Sigmoid colon (tissue), 7 donors: ENCODE measurements around the gene LAMB3. TPM values are rescaled to one million over a fixed set of nuclear protein-coding genes. Genes with fewer than 3 reads are reported as not detected.

ENCODE experiments used
- DNase-seq: peaks from one replicate; pipeline ENCODE4 v3.0.0-alpha.2; 2019
- H3K27ac ChIP-seq, 4 donors: fragments of 200-600 bp; sonication (generic); one replicate each; pipeline ENCODE4 v1.5.1; 2016 to 2019; ENCODE audit warnings: mild to moderate bottlenecking in 1 of 4
- H3K27me3 ChIP-seq, 3 donors: fragments of 200-600 bp; sonication (generic); one replicate each; pipeline ENCODE4 v1.5.1; 2019; ENCODE audit warnings: mild to moderate bottlenecking in 1 of 3
- H3K36me3 ChIP-seq, 4 donors: fragments of 200-600 bp; sonication (generic); one replicate each; pipeline ENCODE4 v1.5.1; 2016 to 2019
- H3K4me1 ChIP-seq, 4 donors: fragments of 200-600 bp; sonication (generic); one replicate each; pipeline ENCODE4 v1.5.1; 2017 to 2019
- H3K4me3 ChIP-seq, 4 donors: fragments of 200-600 bp; sonication (generic); one replicate each; pipeline ENCODE4 v1.5.1; 2017 to 2019; ENCODE audit warnings: mild to moderate bottlenecking in 2 of 4, moderate library complexity in 1 of 4
- H3K9me3 ChIP-seq, 4 donors: fragments of 200-600 bp in 3 of 4; sonication (generic) in 3 of 4; one replicate each; pipeline versions ENCODE4 v1.5.1 to v1.6.1; 2013 to 2019
- CTCF ChIP-seq, 4 experiments: fragments of 450-650 bp in 3 of 4; fragments of 200-600 bp in 1 of 4; IDR thresholded peaks; one replicate each; pipeline ENCODE4 v1.5.1; 2016 to 2019; ENCODE audit warnings: antibody characterized with exemption in 4 of 4, mild to moderate bottlenecking in 3 of 4, moderate library complexity in 2 of 4
- EP300 ChIP-seq, 4 donors: sonication (generic); formaldehyde crosslinking; IDR thresholded peaks; one replicate each; pipeline ENCODE4 v1.6.1; 2017; ENCODE audit warnings: antibody characterized with exemption in 4 of 4
- POLR2A ChIP-seq, 2 donors: fragments of 450-650 bp; IDR thresholded peaks; one replicate each; pipeline ENCODE4 v1.6.1; 2016; ENCODE audit warnings: antibody characterized with exemption in 2 of 2, mild to moderate bottlenecking in 2 of 2, moderate library complexity in 2 of 2
- POLR2AphosphoS5 ChIP-seq, 4 donors: sonication (generic); formaldehyde crosslinking; IDR thresholded peaks; one replicate each; pipeline ENCODE4 v1.6.1; 2017; ENCODE audit warnings: antibody characterized with exemption in 4 of 4
- WGBS, 2 donors: extraction: QIAGEN DNeasy Blood & Tissue Kit; methylation state at CpG; one replicate each; pipeline ENCODE4 v1.1.7; 2013; 5-methylcytosine and 5-hydroxymethylcytosine counted together
- intact Hi-C: fragments of 100-400 bp; cut with DNase I; formaldehyde crosslinking; loops from one replicate; pipeline ENCODE4 v1.15.1; 2023
- polyA plus RNA-seq, 3 donors: library from polyadenylated mRNA; stranded (reverse); fragments of 200-250 nt; gene quantifications; one replicate each; pipeline ENCODE4 v1.2.3, GENCODE V29; 2013
- total RNA-seq, 4 donors: library from RNA; depleted of rRNA; stranded (reverse); fragments of >200 nt; gene quantifications; one replicate each; pipeline ENCODE4 v1.1.0, GENCODE V29; 2016
- donor health status: healthy with polysubstance abuse.
- donor health status: Bipolar disorder and iron deficiency.
- donor health status: healthy.

The LAMB3 gene
- total and polyA plus RNA-seq, 7 donors = 0.14 to 49.4 (median 9.3) TPM; not detected in 1

GRCh38 chr1:209692296-209692695 is 40.1 kb upstream of the LAMB3 start:
- TF ChIP-seq POLR2A (IDR thresholded peaks at IDR 0.05) (no peak), POLR2AphosphoS5 (IDR thresholded peaks at IDR 0.05) (no peak), EP300 (IDR thresholded peaks at IDR 0.05) (no peak), CTCF (IDR thresholded peaks at IDR 0.05) (no peak)
- Histone ChIP-seq H3K27me3 (no peaks in the 10 kb centered on the region), H3K36me3 (no peaks in the 10 kb centered on the region), H3K9me3 (no peaks in the 10 kb centered on the region), H3K27ac (peak overlapping the region in 1 of 4 donors; percentile 26), H3K4me1 (peaks cover 0 to 22% (median 15%) of the 10 kb centered on the region in 4 donors), H3K4me3 (no peak overlapping the region)
- intact Hi-C loops = loop anchor here (5.0 kb wide), 2 partner anchors 50 to 55 kb away; no protein-coding TSS in a partner anchor
- 38 to 56% methylated on average over 4 of the region's 4 CpGs for WGBS, 2 donors
- DNase-seq = no peak

GRCh38 chr1:209691237-209691636 is 39.0 kb upstream of the LAMB3 start:
- 47 to 69% methylated on average over 3 of the region's 3 CpGs for WGBS, 2 donors
- peaks cover 0 to 29% (median 17%) of the 10 kb centered on the region in 4 donors for H3K4me1 ChIP-seq
- H3K36me3 ChIP-seq = no peaks in the 10 kb centered on the region
- TF ChIP-seq POLR2AphosphoS5 (IDR thresholded peaks at IDR 0.05) (no peak), POLR2A (IDR thresholded peaks at IDR 0.05) (no peak), EP300 (IDR thresholded peaks at IDR 0.05) (no peak), CTCF (IDR thresholded peaks at IDR 0.05) (no peak)
- intact Hi-C loops = loop anchor here (5.0 kb wide), 2 partner anchors 49 to 56 kb away; no protein-coding TSS in a partner anchor
- DNase-seq = no peak
- H3K27ac ChIP-seq = no peak overlapping the region
- H3K27me3 ChIP-seq = no peaks in the 10 kb centered on the region
- no peak overlapping the region for H3K4me3 ChIP-seq
- no peaks in the 10 kb centered on the region for H3K9me3 ChIP-seq

- Histone ChIP-seq H3K27ac (no peak overlapping the region), H3K4me1 (peaks cover 0 to 34% (median 18%) of the 10 kb centered on the region in 4 donors), H3K4me3 (no peak overlapping the region), H3K36me3 (no peaks in the 10 kb centered on the region), H3K27me3 (no peaks in the 10 kb centered on the region), H3K9me3 (no peaks in the 10 kb centered on the region)
- TF ChIP-seq POLR2AphosphoS5 (IDR thresholded peaks at IDR 0.05) (no peak), EP300 (IDR thresholded peaks at IDR 0.05) (no peak), POLR2A (IDR thresholded peaks at IDR 0.05) (no peak), CTCF (IDR thresholded peaks at IDR 0.05) (no peak)
- DNase-seq = no peak
- intact Hi-C loops = no loop called here
- WGBS, 2 donors = 59 to 64% methylated on average over 4 of the region's 4 CpGs
Observed at GRCh38 chr1:209689477-209689876, 37.3 kb upstream of the LAMB3 start.

GRCh38 chr1:209688746-209689234 is 36.6 kb upstream of the LAMB3 start:
- WGBS, 2 donors = 66 to 72% methylated on average over 1 of the region's 1 CpG
- TF ChIP-seq POLR2A (IDR thresholded peaks at IDR 0.05) (no peak), POLR2AphosphoS5 (IDR thresholded peaks at IDR 0.05) (no peak), CTCF (IDR thresholded peaks at IDR 0.05) (no peak), EP300 (IDR thresholded peaks at IDR 0.05) (no peak)
- no peak overlapping the region for H3K4me3 ChIP-seq
- H3K9me3 ChIP-seq = no peaks in the 10 kb centered on the region
- no peak for DNase-seq
- intact Hi-C loops = no loop called here
- H3K27me3 ChIP-seq = peaks cover 0 to 3% (median 0%) of the 10 kb centered on the region in 3 donors
- H3K27ac ChIP-seq = no peak overlapping the region
- H3K4me1 ChIP-seq = peaks cover 0 to 34% (median 18%) of the 10 kb centered on the region in 4 donors
- no peaks in the 10 kb centered on the region for H3K36me3 ChIP-seq

- DNase-seq = no peak
- no peaks in the 10 kb centered on the region for H3K9me3 ChIP-seq
- H3K4me3 ChIP-seq = no peak overlapping the region
- peaks cover 0 to 3% (median 0%) of the 10 kb centered on the region in 3 donors for H3K27me3 ChIP-seq
- 74 to 86% methylated on average over 4 of the region's 4 CpGs for WGBS, 2 donors
- H3K4me1 ChIP-seq = peaks cover 0 to 29% (median 15%) of the 10 kb centered on the region in 4 donors
- no peaks in the 10 kb centered on the region for H3K36me3 ChIP-seq
- intact Hi-C loops = no loop called here
- H3K27ac ChIP-seq = no peak overlapping the region
- TF ChIP-seq POLR2A (IDR thresholded peaks at IDR 0.05) (no peak), POLR2AphosphoS5 (IDR thresholded peaks at IDR 0.05) (no peak), EP300 (IDR thresholded peaks at IDR 0.05) (no peak)
Observed at GRCh38 chr1:209686322-209686721, 34.1 kb upstream of the LAMB3 start.
